SH-SY5Y (cell line): ENCODE data around the gene RASSF9.

Experiments
- GATA2 ChIP-seq: IDR thresholded peaks from 2 replicates; pipeline ENCODE4 v1.6.1; 2011; ENCODE audit warnings: mild to moderate bottlenecking, low read depth, low read length
- GATA3 ChIP-seq: IDR thresholded peaks from 2 replicates; pipeline ENCODE4 v1.6.1; 2011; ENCODE audit warnings: low read depth, mild to moderate bottlenecking, low read length, moderate library complexity

The RASSF9 gene

GRCh38 chr12:85833579-85833978, 2.6 kb downstream of the RASSF9 start:
- TF ChIP-seq GATA2, result no peak
- TF ChIP-seq GATA3, result no peak

DNA sequence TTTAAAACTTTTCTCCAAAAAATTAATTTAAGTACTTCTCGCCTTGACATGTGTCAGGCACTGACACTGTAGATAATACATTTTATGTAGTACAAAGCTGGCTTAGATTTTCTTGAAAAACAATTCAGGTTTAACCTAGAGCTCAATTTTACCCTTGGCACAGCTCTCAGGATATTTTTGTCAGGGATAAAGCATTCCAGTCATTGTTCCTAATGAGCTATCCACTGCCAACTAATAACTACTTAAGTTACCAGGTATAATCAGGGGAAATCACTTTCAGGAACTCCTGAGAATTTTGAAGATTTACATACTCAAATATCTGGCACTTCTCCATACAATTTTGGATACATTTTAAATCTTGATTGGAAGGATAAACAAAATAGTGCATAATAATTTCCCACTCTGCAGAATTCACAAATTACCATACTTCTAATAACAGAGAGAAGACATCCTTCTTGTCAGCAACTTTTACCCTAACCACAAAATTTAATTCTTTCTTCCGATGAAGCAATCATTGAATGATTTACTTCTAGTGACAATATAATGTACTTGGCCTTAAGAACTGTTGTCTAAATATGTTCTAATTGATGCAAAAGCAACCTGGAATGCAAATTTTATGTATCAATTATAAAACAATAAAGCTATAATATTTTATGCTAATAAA, 4.8 kb downstream of the RASSF9 start:
- TF ChIP-seq GATA2, result no peak

- TF ChIP-seq GATA2, result no peak
- no peak for TF ChIP-seq GATA3
These were observed 6.8 kb downstream of the RASSF9 start for GRCh38 chr12:85829391-85829790.

- TF ChIP-seq GATA2 (no peak), GATA3 (no peak)
These were observed 7.6 kb downstream of the RASSF9 start for GRCh38 chr12:85828576-85828975.

DNA sequence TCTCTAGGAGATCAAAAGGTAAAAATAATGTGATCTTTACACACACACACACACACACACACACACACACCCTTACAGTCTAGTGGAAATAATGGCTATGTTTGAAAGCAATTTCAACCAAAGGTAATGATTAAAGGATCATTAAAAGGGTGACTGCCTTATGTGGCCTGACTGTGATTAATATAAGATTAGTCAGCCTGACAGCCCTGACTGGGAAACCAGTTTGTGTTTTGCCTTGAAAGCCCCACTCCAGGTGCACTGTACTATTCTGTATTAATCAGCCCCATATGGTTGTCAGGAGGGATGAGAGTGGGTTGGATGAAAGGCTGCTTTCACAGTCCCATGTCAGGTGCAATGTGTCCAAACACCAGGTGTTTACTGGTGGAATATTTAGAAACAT, 10.5 kb downstream of the RASSF9 start:
- no peak for TF ChIP-seq GATA3
- TF ChIP-seq GATA2, result no peak

DNA sequence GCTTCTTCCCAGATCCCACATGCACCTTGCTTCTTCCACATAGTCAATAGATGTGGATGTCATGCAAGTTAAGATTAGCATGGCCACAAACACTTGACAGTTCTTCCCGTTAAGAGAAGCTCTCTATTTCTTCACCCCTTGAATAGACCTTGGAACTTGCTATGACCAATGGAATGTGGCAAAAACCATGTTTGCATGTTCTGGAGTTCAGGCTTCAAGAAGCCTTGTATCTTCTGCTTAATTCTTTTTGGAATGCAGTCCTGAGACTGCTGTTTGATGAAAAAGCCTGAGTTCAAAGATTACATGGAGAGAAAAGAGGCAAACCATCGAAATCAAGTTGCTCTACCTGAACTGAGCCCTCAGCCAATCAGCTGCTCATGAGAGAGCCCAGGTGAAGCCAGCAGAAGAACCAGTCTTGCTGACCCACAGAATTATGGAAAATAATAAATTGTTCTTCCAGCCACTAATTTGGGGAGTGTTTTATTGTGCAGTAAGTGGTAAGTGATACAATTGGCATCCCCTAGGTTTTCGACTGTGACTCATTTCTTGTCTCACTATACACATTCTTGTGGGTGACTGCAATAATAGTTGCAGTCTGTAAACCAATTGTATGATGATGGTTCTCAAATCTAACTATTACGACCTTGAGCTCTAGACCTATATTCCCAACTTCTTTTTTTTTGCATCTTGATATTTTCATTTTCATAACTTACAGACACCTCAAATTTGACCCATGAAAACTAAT, 12.6 kb downstream of the RASSF9 start:
- no peak for TF ChIP-seq GATA3

DNA sequence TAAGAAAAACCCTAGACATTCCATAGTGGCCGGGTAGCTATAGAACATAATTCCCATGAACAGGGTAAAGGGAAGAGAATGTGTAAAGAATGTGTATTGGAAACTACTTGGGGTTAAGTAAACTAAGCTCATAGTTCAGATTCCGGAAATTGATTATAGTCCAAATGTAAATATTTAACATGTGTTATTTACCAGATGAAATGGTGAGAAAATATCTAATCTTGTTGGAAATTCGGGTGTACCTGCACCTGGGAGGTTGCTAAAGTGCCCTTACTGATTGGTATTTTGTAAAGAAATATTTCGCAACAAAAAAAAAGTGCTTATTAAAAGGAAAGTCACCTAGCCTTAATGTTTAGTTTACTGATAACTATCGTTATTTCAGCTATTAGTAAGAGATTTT, 14.4 kb downstream of the RASSF9 start:
- TF ChIP-seq GATA2 (no peak), GATA3 (no peak)

GRCh38 chr12:85821206-85821605, 15.0 kb downstream of the RASSF9 start:
- TF ChIP-seq GATA2, result no peak
- no peak for TF ChIP-seq GATA3

- TF ChIP-seq GATA3, result no peak
These were observed 16.1 kb downstream of the RASSF9 start for GRCh38 chr12:85820101-85820500.

DNA sequence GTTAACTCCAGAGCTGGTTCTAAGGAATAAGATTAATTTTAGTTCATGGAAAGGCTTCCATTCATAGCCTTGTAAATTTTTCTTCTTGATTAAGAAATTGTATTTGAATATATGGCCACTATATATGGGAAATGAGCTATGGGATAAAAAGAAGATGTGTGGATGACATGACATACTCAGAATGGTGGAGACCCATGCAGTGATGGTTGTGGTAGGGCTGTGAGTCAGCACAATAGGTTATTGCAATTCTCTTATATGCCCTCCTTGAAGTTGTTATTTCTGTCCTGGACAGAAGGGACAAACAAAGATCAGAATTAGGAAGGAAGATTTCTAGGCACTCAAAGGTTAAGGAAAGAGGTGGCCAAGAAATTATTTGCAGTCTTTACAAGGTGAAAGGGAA, 21.5 kb downstream of the RASSF9 start:
- TF ChIP-seq GATA2 (no peak), GATA3 (no peak)

DNA sequence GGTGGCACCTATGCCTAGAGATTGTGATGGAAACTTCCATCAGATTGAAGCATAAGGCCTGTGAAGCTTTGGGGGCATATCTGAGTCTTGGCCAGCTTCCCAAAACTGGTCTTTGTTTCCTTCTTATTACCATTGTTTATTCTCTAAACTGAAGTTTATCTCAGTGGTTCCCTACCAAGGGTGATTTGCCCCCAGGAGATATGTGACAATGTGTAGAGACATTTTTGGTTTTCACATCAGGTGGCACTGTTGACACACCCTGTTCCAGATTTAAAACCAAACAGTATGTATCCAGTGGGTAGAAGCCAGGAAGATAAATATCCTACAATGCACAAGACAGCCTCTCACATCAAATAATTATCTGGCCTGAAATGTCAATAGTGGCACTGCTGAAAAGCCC, 22.1 kb downstream of the RASSF9 start:
- no peak for TF ChIP-seq GATA2
- no peak for TF ChIP-seq GATA3

GRCh38 chr12:85809500-85809899, 26.7 kb downstream of the RASSF9 start:
- TF ChIP-seq GATA3, result no peak
- TF ChIP-seq GATA2, result no peak

DNA sequence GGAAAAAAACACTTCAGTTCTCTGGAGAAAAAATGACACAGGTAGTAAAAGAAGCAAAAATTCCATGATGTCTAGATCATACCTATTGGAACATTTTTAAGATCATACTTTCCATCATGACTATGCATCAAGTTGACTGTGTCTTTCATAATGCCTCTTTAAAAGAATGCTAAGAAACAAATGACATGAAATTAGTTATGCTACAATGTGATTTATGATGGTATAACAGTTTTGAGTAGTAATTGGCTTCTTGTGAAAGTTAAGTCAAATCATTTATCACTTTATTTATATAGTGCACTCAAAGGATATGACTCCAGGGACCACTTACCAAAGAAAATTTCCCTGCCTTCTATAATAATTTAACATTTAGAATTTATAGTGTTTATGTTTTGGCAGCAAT, 28.5 kb downstream of the RASSF9 start:
- TF ChIP-seq GATA2, result no peak
- TF ChIP-seq GATA3, result no peak

- TF ChIP-seq GATA3, result no peak
- TF ChIP-seq GATA2, result no peak
These were observed 30.6 kb downstream of the RASSF9 start for GRCh38 chr12:85805654-85806053.

- TF ChIP-seq GATA3, result no peak
- no peak for TF ChIP-seq GATA2
These were observed 31.5 kb downstream of the RASSF9 start for GRCh38 chr12:85804663-85805062.
